DMS79 (cell line): ENCODE data around the gene SRI.
"Not testable (repeated sequence)": the region's sequence is repeated elsewhere in the genome, so short reads cannot be mapped to it uniquely, and the experiment has no call there.

Source experiments
- DNase-seq: peaks from one replicate; lab custom pipeline; 2025; lab: John Stamatoyannopoulos, UW

Gene SRI

GRCh38 chr7:88219781-88220747 is at the start of gene SRI:
Gene SRI, minus strand, starts transcription at chr7:88220038. Its CDS starts 12 bp downstream, at chr7:88220026.
- DNase-seq, result peak; percentile 73

GRCh38 chr7:88269586-88269985 is 49.7 kb upstream of the SRI start:
- no peak for DNase-seq

GRCh38 chr7:88268858-88269257 is 49.0 kb upstream of the SRI start:
- DNase-seq, result no peak

- no peak for DNase-seq
Observed at GRCh38 chr7:88268051-88268450, 48.2 kb upstream of the SRI start.

- no peak for DNase-seq
Observed at GRCh38 chr7:88267421-88267820, 47.6 kb upstream of the SRI start.

GRCh38 chr7:88264987-88265386 is 45.1 kb upstream of the SRI start:
- DNase-seq, result not testable (repeated sequence)

- DNase-seq, result no peak
Observed at GRCh38 chr7:88262562-88262961, 42.7 kb upstream of the SRI start.

GRCh38 chr7:88260719-88261118 is 40.9 kb upstream of the SRI start:
- DNase-seq, result no peak

GRCh38 chr7:88259656-88260380 is 40.0 kb upstream of the SRI start:
- no peak for DNase-seq

- DNase-seq, result not testable (repeated sequence)
Observed at GRCh38 chr7:88258296-88258695, 38.5 kb upstream of the SRI start.

GRCh38 chr7:88256906-88257305 is 37.1 kb upstream of the SRI start:
- no peak for DNase-seq

- DNase-seq, result no peak
Observed at GRCh38 chr7:88254721-88255424, 35.0 kb upstream of the SRI start.

- no peak for DNase-seq
Observed at GRCh38 chr7:88253640-88254039, 33.8 kb upstream of the SRI start.

- no peak for DNase-seq
Observed at GRCh38 chr7:88244258-88244657, 24.4 kb upstream of the SRI start.

GRCh38 chr7:88243345-88243909 is 23.6 kb upstream of the SRI start:
- peak; percentile 40 for DNase-seq

- no peak for DNase-seq
Observed at GRCh38 chr7:88239852-88240251, 20.0 kb upstream of the SRI start.

GRCh38 chr7:88233828-88234227 is 14.0 kb upstream of the SRI start:
- no peak for DNase-seq

- no peak for DNase-seq
Observed at GRCh38 chr7:88230646-88231045, 10.8 kb upstream of the SRI start.

GRCh38 chr7:88229302-88229995 is 9.6 kb upstream of the SRI start:
- DNase-seq, result peak; percentile 30

GRCh38 chr7:88226886-88227516 is 7.2 kb upstream of the SRI start:
- no peak for DNase-seq

- DNase-seq, result no peak
Observed at GRCh38 chr7:88226201-88226600, 6.4 kb upstream of the SRI start.
